Lower lobe of right lung (tissue), 2 donors: ENCODE measurements around the gene DNLZ. TPM values are rescaled to one million over a fixed set of nuclear protein-coding genes. Genes with fewer than 3 reads are reported as not detected.
A peak's percentile ranks its signal among the peaks of the same experiment; 100 is the strongest.
"Not testable (repeated sequence)": the region's sequence is repeated elsewhere in the genome, so short reads cannot be mapped to it uniquely, and the experiment has no call there.

ENCODE experiments used
- ATAC-seq, 2 donors: fragments of 200-7000 bp; cut with Tn5 transposase; one replicate each; pipeline ENCODE4 v1.9.1; 2020 to 2022; ENCODE audit warnings: mild to moderate bottlenecking in 2 of 2, moderate library complexity in 2 of 2
- DNase-seq: peaks from one replicate; pipeline ENCODE4 v3.0.0-alpha.2; 2020
- H3K27ac ChIP-seq: fragments of 200-600 bp; one replicate; pipeline ENCODE4 v1.8.0; 2022
- H3K27me3 ChIP-seq: fragments of 200-600 bp; one replicate; pipeline ENCODE4 v1.8.0; 2022; ENCODE audit warnings: low read depth
- H3K36me3 ChIP-seq: fragments of 200-600 bp; one replicate; pipeline ENCODE4 v1.8.0; 2022; ENCODE audit warnings: mild to moderate bottlenecking
- H3K4me1 ChIP-seq: fragments of 200-600 bp; one replicate; pipeline ENCODE4 v1.8.0; 2022
- H3K4me3 ChIP-seq: fragments of 200-600 bp; one replicate; pipeline ENCODE4 v1.8.0; 2022; ENCODE audit warnings: mild to moderate bottlenecking
- H3K9me3 ChIP-seq: fragments of 200-600 bp; one replicate; pipeline ENCODE4 v1.8.0; 2022
- CTCF ChIP-seq: fragments of 200-600 bp; IDR thresholded peaks from one replicate; pipeline ENCODE4 v1.8.0; 2022; ENCODE audit warnings: antibody characterized with exemption, mild to moderate bottlenecking
- intact Hi-C: fragments of 100-400 bp; cut with DNase I; formaldehyde crosslinking; loops from one replicate; pipeline ENCODE4 v1.11.0; 2022
- total RNA-seq: library from RNA; stranded (reverse); fragmentation: NEBNext Ultra II Directional; extraction: Animal tissue kit (Norgen Biotek cat#: 25700); gene quantifications from one replicate; pipeline ENCODE4 v1.2.1, GENCODE V29; 2021
- donor health status: DM: no; HTN: yes; CAD: no; lungs with severe emphysema.

Gene DNLZ
- total RNA-seq, 1 donor from 2014 or later, result 12.9 TPM

DNA sequence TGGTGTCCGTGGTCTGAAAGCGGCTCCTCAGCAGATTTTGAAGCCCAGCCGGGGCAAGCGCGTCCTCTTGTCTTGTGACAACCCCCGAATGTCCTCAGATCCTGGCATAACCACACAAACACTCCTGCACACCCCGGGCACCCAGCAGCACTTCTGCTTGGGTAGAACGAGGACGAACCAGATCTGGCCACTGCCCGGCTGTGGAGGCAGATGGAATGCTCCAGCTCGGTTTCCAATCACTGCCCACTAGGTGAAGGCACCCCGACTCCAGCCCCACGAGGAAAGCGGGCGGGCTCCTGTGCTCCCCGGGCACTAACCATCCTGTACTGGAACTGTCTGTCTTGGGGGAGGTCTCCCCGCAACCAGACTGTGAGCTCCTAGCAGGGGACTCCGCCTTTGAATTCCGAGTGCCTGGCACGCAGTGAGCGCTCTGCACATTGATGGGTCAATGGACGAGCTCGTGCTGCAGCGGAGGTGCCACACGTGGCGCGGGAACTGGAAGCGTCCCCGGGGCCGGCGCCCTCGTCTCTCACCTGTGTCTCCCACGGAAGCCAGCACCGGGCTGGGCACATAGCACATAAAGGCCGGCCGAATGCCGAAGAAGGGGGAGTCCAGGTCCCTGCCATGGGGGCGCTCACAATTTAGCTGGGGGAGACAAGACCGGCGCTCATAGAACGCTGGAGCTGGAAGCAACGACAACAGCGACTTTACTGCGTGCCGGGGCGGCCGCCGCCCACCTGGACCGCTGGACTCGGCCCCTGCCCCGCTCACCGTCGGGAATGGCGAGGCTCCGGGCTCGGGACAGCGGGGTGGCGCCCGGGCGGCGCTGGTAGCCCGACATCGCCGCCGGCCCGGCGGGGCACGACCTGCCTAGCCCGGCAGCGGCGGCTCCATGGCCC is 46.3 kb upstream of the DNLZ start:
- peak; percentile 64 for DNase-seq
- H3K36me3 ChIP-seq, result peaks cover 61% of the 10 kb centered on the region
- peak; percentile 37 to 56 for ATAC-seq
- H3K27ac ChIP-seq, result peak overlapping the region; percentile 80
- TF ChIP-seq CTCF, result no peak
- no peaks in the 10 kb centered on the region for H3K9me3 ChIP-seq
- intact Hi-C loops, result no loop called here
- H3K4me3 ChIP-seq, result peak overlapping the region; percentile 99
- H3K27me3 ChIP-seq, result no peaks in the 10 kb centered on the region
- H3K4me1 ChIP-seq, result peaks cover 28% of the 10 kb centered on the region

DNA sequence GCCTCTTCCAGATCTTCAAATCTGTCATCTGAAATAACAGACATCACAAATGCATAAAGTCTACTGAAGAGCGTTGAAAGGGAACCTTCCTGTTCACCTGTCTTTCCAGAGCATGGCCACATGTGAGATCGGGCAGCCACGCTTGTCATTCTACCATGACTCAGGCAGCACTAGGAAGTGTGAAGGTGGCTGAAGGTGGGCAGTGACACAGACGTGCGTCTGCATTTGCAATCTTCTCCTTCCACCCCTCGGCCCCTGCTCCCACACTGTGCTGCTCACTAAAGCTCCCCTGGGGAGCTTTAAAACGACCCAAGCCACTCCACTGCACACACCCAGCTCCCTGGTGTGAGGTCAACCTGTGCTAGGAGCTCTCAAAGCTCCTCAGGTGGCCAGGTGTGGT is 44.4 kb upstream of the DNLZ start:
- no peak for TF ChIP-seq CTCF
- Histone ChIP-seq H3K9me3 (no peaks in the 10 kb centered on the region), H3K27ac (no peak overlapping the region), H3K36me3 (peaks cover 57% of the 10 kb centered on the region), H3K4me1 (peaks cover 28% of the 10 kb centered on the region), H3K27me3 (no peaks in the 10 kb centered on the region), H3K4me3 (no peak overlapping the region)
- intact Hi-C loops, result no loop called here
- ATAC-seq, result no peak
- DNase-seq, result no peak

- H3K36me3 ChIP-seq, result peaks cover 48% of the 10 kb centered on the region
- peaks cover 28% of the 10 kb centered on the region for H3K4me1 ChIP-seq
- ATAC-seq, H3K4me3 ChIP-seq, H3K9me3 ChIP-seq, H3K27me3 ChIP-seq, intact Hi-C loops, H3K27ac ChIP-seq, DNase-seq: not testable (repeated sequence)
These were observed 43.5 kb upstream of the DNLZ start for GRCh38 chr9:136407061-136407460.

DNA sequence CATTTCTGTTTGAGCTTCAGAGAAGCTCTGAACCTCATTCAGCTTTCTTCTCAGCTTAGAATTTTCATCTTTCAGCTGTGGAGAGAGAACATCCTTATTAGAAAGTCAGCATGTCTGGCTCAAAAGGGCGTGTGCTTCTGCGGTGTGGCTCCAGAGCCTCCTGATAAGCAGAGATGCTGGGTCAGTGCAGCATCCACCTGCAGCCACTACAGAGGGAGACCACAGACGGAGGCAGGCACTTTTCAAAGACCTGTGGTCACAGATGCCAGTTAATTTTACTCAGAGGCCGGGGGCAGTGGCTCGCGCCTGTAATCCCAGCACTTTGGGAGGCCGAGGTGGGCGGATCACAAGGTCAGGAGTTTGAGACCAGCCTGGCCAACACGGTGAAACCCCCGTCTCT is 42.4 kb upstream of the DNLZ start:
- H3K27ac ChIP-seq, intact Hi-C loops, DNase-seq, H3K27me3 ChIP-seq, H3K4me3 ChIP-seq, ATAC-seq, H3K9me3 ChIP-seq: not testable (repeated sequence)
- H3K36me3 ChIP-seq, result peaks cover 46% of the 10 kb centered on the region
- peaks cover 17% of the 10 kb centered on the region for H3K4me1 ChIP-seq

DNA sequence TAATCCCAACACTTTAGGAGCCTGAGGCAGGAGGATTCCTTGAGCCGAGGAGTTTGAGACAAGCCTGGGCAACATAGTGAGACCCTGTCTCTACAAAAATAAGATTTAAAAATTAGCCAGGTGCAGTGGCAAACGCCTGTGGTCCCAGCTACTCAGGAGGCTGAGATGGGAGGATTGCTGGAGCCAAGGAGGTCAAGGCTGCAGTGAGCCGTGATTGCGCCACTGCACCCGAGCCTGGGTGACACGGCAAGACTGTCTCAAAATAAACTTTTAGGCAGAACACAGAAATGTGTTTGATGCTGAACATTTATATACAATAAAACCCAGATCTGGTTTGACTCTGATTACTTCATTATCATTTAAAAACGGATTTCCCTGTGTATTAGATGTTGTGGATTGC is 41.9 kb upstream of the DNLZ start:
- no peak for ATAC-seq
- intact Hi-C loops, result no loop called here
- Histone ChIP-seq H3K27me3 (no peaks in the 10 kb centered on the region), H3K27ac (no peak overlapping the region), H3K4me3 (no peak overlapping the region), H3K9me3 (no peaks in the 10 kb centered on the region), H3K4me1 (peaks cover 19% of the 10 kb centered on the region), H3K36me3 (peaks cover 46% of the 10 kb centered on the region)
- no peak for DNase-seq
- no peak for TF ChIP-seq CTCF

- peaks cover 20% of the 10 kb centered on the region for H3K4me1 ChIP-seq
- H3K27ac ChIP-seq, result no peak overlapping the region
- no peak for TF ChIP-seq CTCF
- H3K4me3 ChIP-seq, result no peak overlapping the region
- no peaks in the 10 kb centered on the region for H3K9me3 ChIP-seq
- no peak for DNase-seq
- no peaks in the 10 kb centered on the region for H3K27me3 ChIP-seq
- no peak for ATAC-seq
- peaks cover 46% of the 10 kb centered on the region for H3K36me3 ChIP-seq
- intact Hi-C loops, result no loop called here
These were observed 41.2 kb upstream of the DNLZ start for GRCh38 chr9:136404801-136405136.
